H9 (cell line): ENCODE results near the gene KIZ. TPM values are rescaled to one million over a fixed set of nuclear protein-coding genes. Genes with fewer than 3 reads are reported as not detected.
A peak's percentile ranks its signal among the peaks of the same experiment; 100 is the strongest.

Source experiments
- DNase-seq: peaks from one replicate; pipeline ENCODE4 v3.0.0-alpha.2; 2017
- H2AFZ ChIP-seq: one replicate; pipeline ENCODE4 v1.6.1; 2013; ENCODE audit warnings: mild to moderate bottlenecking, low read length, control low read depth, moderate library complexity
- H2AK5ac ChIP-seq: 2 replicates; pipeline ENCODE4 v1.6.1; 2013; ENCODE audit warnings: low read length, control low read depth, mixed read lengths; ENCODE audit not compliant: insufficient read length
- H2BK120ac ChIP-seq: one replicate; pipeline ENCODE4 v1.6.1; 2013; ENCODE audit warnings: low read depth, mild to moderate bottlenecking, low read length, control low read depth, inconsistent platforms; ENCODE audit not compliant: poor library complexity, severe bottlenecking
- H2BK12ac ChIP-seq: 2 replicates; pipeline ENCODE4 v1.6.1; 2013; ENCODE audit warnings: low read length, control low read depth, mixed read lengths, low read depth; ENCODE audit not compliant: insufficient read length
- H2BK15ac ChIP-seq: 2 replicates; pipeline ENCODE4 v1.6.1; 2013; ENCODE audit warnings: low read depth, low read length, control low read depth
- H2BK20ac ChIP-seq: one replicate; pipeline ENCODE4 v1.6.1; 2013; ENCODE audit warnings: low read depth, mild to moderate bottlenecking, low read length, control low read depth, inconsistent platforms; ENCODE audit not compliant: poor library complexity, severe bottlenecking
- H2BK5ac ChIP-seq: 2 replicates; pipeline ENCODE4 v1.6.1; 2013; ENCODE audit warnings: low read length, control low read depth, mixed read lengths; ENCODE audit not compliant: insufficient read length
- H3K14ac ChIP-seq: 2 replicates; pipeline ENCODE4 v1.6.1; 2013; ENCODE audit warnings: low read length, control low read depth; ENCODE audit not compliant: insufficient read depth
- H3K18ac ChIP-seq: 2 replicates; pipeline ENCODE4 v1.6.1; 2013; ENCODE audit warnings: low read depth, mild to moderate bottlenecking, mixed read lengths, low read length, control low read depth; ENCODE audit not compliant: insufficient read length
- H3K23ac ChIP-seq: 2 replicates; pipeline ENCODE4 v1.6.1; 2013; ENCODE audit warnings: low read length, control low read depth, mixed read lengths, low read depth; ENCODE audit not compliant: insufficient read length
- H3K23me2 ChIP-seq: 2 replicates; pipeline ENCODE4 v1.6.1; 2013; ENCODE audit warnings: low read depth, mild to moderate bottlenecking, mixed read lengths, low read length, control low read depth; ENCODE audit not compliant: insufficient read length, poor library complexity, severe bottlenecking
- H3K27ac ChIP-seq: 2 replicates; pipeline ENCODE4 v1.5.1; 2013; ENCODE audit warnings: low read length, control low read depth, mixed read lengths, low read depth; ENCODE audit not compliant: insufficient read length
- H3K27me3 ChIP-seq: 2 replicates; pipeline ENCODE4 v1.6.1; 2013; ENCODE audit warnings: low read length, control low read depth, inconsistent platforms; ENCODE audit not compliant: insufficient read depth
- H3K4ac ChIP-seq: 2 replicates; pipeline ENCODE4 v1.6.1; 2013; ENCODE audit warnings: low read depth, mild to moderate bottlenecking, control low read depth, inconsistent platforms, low read length, moderate library complexity
- H3K4me1 ChIP-seq: 2 replicates; pipeline ENCODE4 v1.6.1; 2013; ENCODE audit warnings: low read length, control low read depth, inconsistent platforms; ENCODE audit not compliant: insufficient read depth
- H3K4me2 ChIP-seq: 2 replicates; pipeline ENCODE4 v1.6.1; 2013; ENCODE audit warnings: low read length, control low read depth, mixed read lengths; ENCODE audit not compliant: insufficient read length, insufficient read depth
- H3K56ac ChIP-seq: 2 replicates; pipeline ENCODE4 v1.6.1; 2013; ENCODE audit warnings: low read depth, mild to moderate bottlenecking, mixed read lengths, low read length, control low read depth; ENCODE audit not compliant: insufficient read length
- H3K79me1 ChIP-seq: 2 replicates; pipeline ENCODE4 v1.6.1; 2013; ENCODE audit warnings: low read depth, mild to moderate bottlenecking, moderate library complexity, low read length, control low read depth, inconsistent platforms; ENCODE audit not compliant: insufficient read depth, poor library complexity, severe bottlenecking
- H3K79me2 ChIP-seq: 2 replicates; pipeline ENCODE4 v1.6.1; 2013; ENCODE audit warnings: low read length, control low read depth, inconsistent platforms; ENCODE audit not compliant: insufficient read depth
- H3K9ac ChIP-seq: 2 replicates; pipeline ENCODE4 v1.6.1; 2013; ENCODE audit warnings: low read length, control low read depth, mixed read lengths; ENCODE audit not compliant: insufficient read length; ENCODE audit errors: extremely low read depth
- H3K9me3 ChIP-seq: one replicate; pipeline ENCODE4 v1.6.1; 2013; ENCODE audit warnings: low read depth, low read length, inconsistent platforms; ENCODE audit not compliant: control insufficient read depth
- H3T11ph ChIP-seq: one replicate; pipeline ENCODE4 v1.6.1; 2013; ENCODE audit warnings: mild to moderate bottlenecking, low read length, control low read depth, inconsistent platforms
- H4K20me1 ChIP-seq: one replicate; pipeline ENCODE4 v1.6.1; 2013; ENCODE audit not compliant: control insufficient read depth, insufficient read length, insufficient read depth
- H4K5ac ChIP-seq: 2 replicates; pipeline ENCODE4 v1.6.1; 2013; ENCODE audit warnings: low read depth, mild to moderate bottlenecking, mixed read lengths, low read length, control low read depth; ENCODE audit not compliant: insufficient read length
- H4K8ac ChIP-seq: replicated peaks from 2 replicates; pipeline ENCODE4 v1.6.1; 2013; ENCODE audit warnings: low read length, control low read depth, mixed read lengths, low read depth; ENCODE audit not compliant: insufficient read length
- H4K91ac ChIP-seq: 2 replicates; pipeline ENCODE4 v1.6.1; 2013; ENCODE audit warnings: low read depth, mild to moderate bottlenecking, moderate library complexity, mixed read lengths, low read length, control low read depth; ENCODE audit not compliant: insufficient read length
- H3K27ac Mint-ChIP-seq, 3 experiments: 2 replicates in 2 of 3; 3 replicates in 1 of 3; pipeline ENCODE4 v1.8.0; 2020 to 2021; ENCODE audit warnings: mixed read lengths in 3 of 3, mild to moderate bottlenecking in 1 of 3, moderate library complexity in 1 of 3
- H3K27me3 Mint-ChIP-seq: 2 replicates; pipeline ENCODE4 v1.8.0; 2021; ENCODE audit warnings: low read depth, mild to moderate bottlenecking, moderate library complexity, mixed read lengths
- H3K36me3 Mint-ChIP-seq, 3 experiments: 2 replicates in 2 of 3; 3 replicates in 1 of 3; pipeline ENCODE4 v1.8.0; 2020 to 2021; ENCODE audit warnings: low read depth in 3 of 3, mixed read lengths in 3 of 3; ENCODE audit not compliant: insufficient read depth in 1 of 3
- H3K4me1 Mint-ChIP-seq, 2 experiments: 2 replicates each; pipeline ENCODE4 v1.8.0; 2020; ENCODE audit warnings: mixed read lengths in 2 of 2
- H3K4me3 Mint-ChIP-seq, 2 experiments: 2 replicates in 1 of 2; 3 replicates in 1 of 2; pipeline ENCODE4 v1.8.0; 2020 to 2021; ENCODE audit warnings: mild to moderate bottlenecking in 2 of 2, mixed read lengths in 2 of 2, moderate library complexity in 1 of 2
- H3K9me3 Mint-ChIP-seq, 2 experiments: 2 replicates in 1 of 2; 3 replicates in 1 of 2; pipeline ENCODE4 v1.8.0; 2020; ENCODE audit warnings: mild to moderate bottlenecking in 2 of 2, mixed read lengths in 2 of 2, moderate library complexity in 1 of 2
- CTCF ChIP-seq: fragments of 200-600 bp; sonication (generic); conservative IDR thresholded peaks from 3 replicates; pipeline ENCODE4 v1.8.0; 2021; ENCODE audit warnings: antibody characterized with exemption, mild to moderate bottlenecking
- WGBS: extraction: QIAGEN DNeasy Blood & Tissue Kit; methylation state at CpG from one replicate; pipeline ENCODE4 v1.1.7; 2013; ENCODE audit warnings: missing lambda C conversion rate, low lambda C conversion rate, mixed read lengths; ENCODE audit not compliant: insufficient read length; ENCODE audit errors: extremely low coverage; 5-methylcytosine and 5-hydroxymethylcytosine counted together
- total RNA-seq: library from RNA; stranded (reverse); gene quantifications from 2 replicates; pipeline ENCODE4 v1.2.1, GENCODE V29; 2021

The KIZ gene
- total RNA-seq, 1 experiment from 2014 or later, result 29.3 TPM

GRCh38 chr20:21096321-21097043, 29.4 kb upstream of the KIZ start:
- H3K79me2 ChIP-seq, result no peaks in the 10 kb centered on the region
- Mint-ChIP-seq H3K27ac (no peak overlapping the region; a peak in 1 of 7 replicates), H3K4me3 (no peak overlapping the region; a peak in 1 of 5 replicates), H3K9me3 (no peaks in the 10 kb centered on the region; a peak in 2 of 5 replicates), H3K4me1 (peaks cover 33 to 43% of the 10 kb centered on the region in 2 experiments), H3K27me3 (peaks cover 65% of the 10 kb centered on the region), H3K36me3 (no peaks in the 10 kb centered on the region)
- no peaks in the 10 kb centered on the region; the same call in 1 of the 2 replicates for H3K4me1 ChIP-seq
- peaks cover 15% of the 10 kb centered on the region for H3K27me3 ChIP-seq
- H2AFZ ChIP-seq, result no peak overlapping the region
- no peak overlapping the region for H4K5ac ChIP-seq
- H2BK120ac ChIP-seq, result no peak overlapping the region
- no peak overlapping the region for H2BK5ac ChIP-seq
- no peak overlapping the region for H2BK15ac ChIP-seq
- peaks cover 18% of the 10 kb centered on the region for H3K23me2 ChIP-seq
- no peaks in the 10 kb centered on the region for H3K9me3 ChIP-seq
- no peak overlapping the region for H4K8ac ChIP-seq
- H3K4me2 ChIP-seq, result peak overlapping the region; percentile 14
- no peak overlapping the region for H2BK12ac ChIP-seq
- DNase-seq, result peak; percentile 72
- H3K56ac ChIP-seq, result no peak overlapping the region
- no peak for TF ChIP-seq CTCF
- no peak overlapping the region for H4K91ac ChIP-seq
- H3K9ac ChIP-seq, result no peak overlapping the region
- no CpG with 5 or more reads among the region's 10 CpGs for WGBS
- no peaks in the 10 kb centered on the region for H4K20me1 ChIP-seq
- no peak overlapping the region for H3K23ac ChIP-seq
- no peak overlapping the region for H3K4ac ChIP-seq
- H3T11ph ChIP-seq, result no peak overlapping the region
- no peaks in the 10 kb centered on the region for H3K79me1 ChIP-seq
- no peak overlapping the region for H3K14ac ChIP-seq
- no peak overlapping the region for H2BK20ac ChIP-seq
- no peak overlapping the region for H3K27ac ChIP-seq
- H3K18ac ChIP-seq, result no peak overlapping the region
- H2AK5ac ChIP-seq, result no peak overlapping the region
